ENCODE measurements around the gene SKAP2.

- TF ChIP-seq POLR2A (IDR thresholded peaks at IDR 0.05; ENCODE audit: low read length) (no peak), GATA1 (IDR thresholded peaks at IDR 0.05; ENCODE audit: low read depth, low read length) (no peak)
These were observed 7.3 kb downstream of the SKAP2 start for GRCh38 chr7:26857170-26857505.

Measured in erythroblast (primary cell).